H1 (cell line): ENCODE results near the gene IL36B. TPM values are rescaled to one million over a fixed set of nuclear protein-coding genes. Genes with fewer than 3 reads are reported as not detected.

Experiments used
- ASH2L ChIP-seq: fragments of 200-600, 300-600 bp; sonication (generic); IDR thresholded peaks from one replicate; pipeline ENCODE4 v1.7.1; 2017; ENCODE audit warnings: low read length
- HDAC2 ChIP-seq, 2 experiments: fragments of 300-600 bp in 1 of 2; sonication (generic) in 1 of 2; IDR thresholded peaks; 2 replicates each; pipeline ENCODE4 v1.6.1; 2011 to 2012; ENCODE audit warnings: low read depth in 2 of 2, low read length in 2 of 2, mild to moderate bottlenecking in 2 of 2, moderate library complexity in 2 of 2, borderline replicate concordance in 1 of 2, inconsistent platforms in 1 of 2
- MAX ChIP-seq: IDR thresholded peaks from 2 replicates; pipeline ENCODE4 v1.6.1; 2012; ENCODE audit warnings: inconsistent platforms
- RFX5 ChIP-seq: IDR thresholded peaks from 2 replicates; pipeline ENCODE4 v1.6.1; 2011; ENCODE audit warnings: low read depth, low read length, improper control_type of control experiment, borderline replicate concordance
- SIRT6 ChIP-seq: IDR thresholded peaks from one replicate; pipeline ENCODE4 v1.7.1; 2012; ENCODE audit warnings: low read length, inconsistent platforms
- SP4 ChIP-seq: IDR thresholded peaks from 2 replicates; pipeline ENCODE4 v1.6.1; 2012; ENCODE audit warnings: low read length, inconsistent platforms
- SRF ChIP-seq: IDR thresholded peaks from 2 replicates; pipeline ENCODE4 v1.6.1; 2011; ENCODE audit warnings: mild to moderate bottlenecking, low read depth, low read length, moderate library complexity
- SUZ12 ChIP-seq: fragments of 200-600 bp; sonication (generic); IDR thresholded peaks from 2 replicates; pipeline ENCODE4 v1.6.1; 2012; ENCODE audit warnings: mild to moderate bottlenecking, inconsistent platforms, low read length, moderate library complexity, mixed read lengths
- TAF1 ChIP-seq: IDR thresholded peaks from 2 replicates; pipeline ENCODE4 v1.6.1; 2011; ENCODE audit warnings: mild to moderate bottlenecking, low read depth, low read length
- TCF12 ChIP-seq: IDR thresholded peaks from 2 replicates; pipeline ENCODE4 v1.6.1; 2011; ENCODE audit warnings: low read depth, mild to moderate bottlenecking, low read length
- polyA plus RNA-seq, 7 experiments: library from polyadenylated mRNA; depleted of rRNA in 3 of 7; stranded (reverse) in 5 of 7; unstranded in 2 of 7; fragments of >200 nt in 5 of 7; fragments of 200-250 nt in 2 of 7; gene quantifications; 1 replicate in 5 of 7; 2 replicates in 1 of 7; 4 replicates in 1 of 7; pipeline versions ENCODE4 v1.2.1 to v1.2.3, GENCODE V29; 2011 to 2013; ENCODE audit warnings: missing spikeins in 2 of 7, mixed read lengths in 2 of 7
- total RNA-seq: library from RNA; stranded (reverse); fragmentation: NEBNext Ultra II Directional; extraction: Animal tissue kit (Norgen Biotek cat#: 25700); gene quantifications from 2 replicates; pipeline ENCODE4 v1.2.1, GENCODE V29; 2021

Gene IL36B
- total and polyA plus RNA-seq, 2 of the 8 experiments (the other 6 are each of a cell fraction or from before 2014, with no cell fraction given), result not detected

- no peak for TF ChIP-seq SIRT6
- no peak for TF ChIP-seq SUZ12
- TF ChIP-seq MAX, result no peak
- no peak for TF ChIP-seq RFX5
- TF ChIP-seq TAF1, result no peak
- no peak for TF ChIP-seq SP4
- TF ChIP-seq TCF12, result no peak
- TF ChIP-seq SRF, result no peak
- no peak for TF ChIP-seq HDAC2 (IDR thresholded peaks at IDR 0.05; ENCODE audit: borderline replicate concordance in 1 of 2, low read depth in 2 of 2, low read length in 2 of 2)
- TF ChIP-seq ASH2L, result no peak
Measured at GRCh38 chr2:113054066-113054465, 1.4 kb upstream of the IL36B start (continued).
